ENCODE data around the gene SART3.

- TF ChIP-seq POLR2AphosphoS5 (IDR thresholded peaks at IDR 0.05) (no peak), POLR2A (IDR thresholded peaks at IDR 0.05) (no peak)
Observed at GRCh38 chr12:108585864-108586263, 24.9 kb upstream of the SART3 start.
